K562 (cell line): ENCODE results near the gene TNIP1. TPM values are rescaled to one million over a fixed set of nuclear protein-coding genes. Genes with fewer than 3 reads are reported as not detected.

Experiments used
- ATF7 ChIP-seq: fragments of 450-650 bp; IDR thresholded peaks from 2 replicates; pipeline ENCODE4 v1.7.1; 2014; ENCODE audit warnings: mild to moderate bottlenecking, moderate library complexity
- CXXC5 ChIP-seq: fragments of 250-450 bp; sonication (Bioruptor Pico); IDR thresholded peaks from 2 replicates; pipeline ENCODE4 v1.8.0; 2022; ENCODE audit warnings: inconsistent platforms, mild to moderate bottlenecking, moderate library complexity
- GABPA ChIP-seq: fragments of 200-800 bp; sonication (Bioruptor generic); conservative IDR thresholded peaks from 2 replicates; pipeline ENCODE4 v1.6.1; 2016; ENCODE audit warnings: low read depth, missing genetic modification characterization, missing compliant biosample characterization
- HCFC1 ChIP-seq: IDR thresholded peaks from 2 replicates; pipeline ENCODE4 v1.6.1; 2012; ENCODE audit warnings: low read depth, low read length, improper control_type of control experiment
- HMG20A ChIP-seq: fragments of 450-650 bp; formaldehyde crosslinking; conservative IDR thresholded peaks from 2 replicates; pipeline ENCODE4 v1.4.0; 2020; ENCODE audit warnings: mild to moderate bottlenecking, mixed read lengths
- HMGN3 ChIP-seq: IDR thresholded peaks from 2 replicates; pipeline ENCODE4 v1.6.1; 2011; ENCODE audit warnings: borderline replicate concordance, low read depth, mild to moderate bottlenecking, mixed read lengths, low read length; ENCODE audit not compliant: insufficient read length; ENCODE audit errors: extremely low read depth
- KAT2B ChIP-seq: IDR thresholded peaks from one replicate; pipeline ENCODE4 v1.6.1; 2012; ENCODE audit warnings: low read depth, mild to moderate bottlenecking, control low read depth, inconsistent platforms, low read length, moderate library complexity
- MAZ ChIP-seq, 2 experiments: fragments of 450-650 bp in 1 of 2; sonication (generic) in 1 of 2; formaldehyde crosslinking; IDR thresholded peaks in 1 of 2; conservative IDR thresholded peaks in 1 of 2; 2 replicates each; pipeline versions ENCODE4 v1.4.0 to v1.5.0; 2020; ENCODE audit warnings: mild to moderate bottlenecking in 1 of 2, missing genetic modification reagents in 1 of 2
- MCM5 ChIP-seq: fragments of 450-650 bp; IDR thresholded peaks from 2 replicates; pipeline ENCODE4 v1.6.1; 2016; ENCODE audit warnings: low read depth
- NRF1 ChIP-seq, 2 experiments: fragments of 450-650 bp; IDR thresholded peaks in 1 of 2; conservative IDR thresholded peaks in 1 of 2; 2 replicates each; pipeline ENCODE4 v1.6.1; 2014; ENCODE audit warnings: mild to moderate bottlenecking in 2 of 2
- PATZ1 ChIP-seq: fragments of 250-450 bp; sonication (Bioruptor Pico); IDR thresholded peaks from 2 replicates; pipeline ENCODE4 v1.5.0; 2020; ENCODE audit warnings: mild to moderate bottlenecking, borderline replicate concordance
- PBX2 ChIP-seq, 2 experiments: IDR thresholded peaks in 1 of 2; conservative IDR thresholded peaks in 1 of 2; 2 replicates each; pipeline ENCODE4 v1.6.1; 2016; ENCODE audit warnings: low read depth in 2 of 2, mild to moderate bottlenecking in 1 of 2, missing compliant biosample characterization in 1 of 2, missing genetic modification characterization in 1 of 2, moderate library complexity in 1 of 2
- PHB ChIP-seq: fragments of 250-450 bp; sonication (Bioruptor Pico); IDR thresholded peaks from 2 replicates; pipeline ENCODE4 v1.5.0; 2021
- SMARCC2 ChIP-seq: fragments of 450-650 bp; IDR thresholded peaks from 2 replicates; pipeline ENCODE4 v1.6.1; 2017; ENCODE audit warnings: antibody characterized with exemption, moderate library complexity, mild to moderate bottlenecking, low read depth
- TFAM ChIP-seq: fragments of 250-450 bp; sonication (Bioruptor Pico); conservative IDR thresholded peaks from 2 replicates; pipeline ENCODE4 v1.5.0; 2021; ENCODE audit warnings: mild to moderate bottlenecking, moderate library complexity
- U2AF1 ChIP-seq: fragments of 200-400 bp; formaldehyde crosslinking; optimal IDR thresholded peaks from 2 replicates; pipeline ENCODE3; 2017; ENCODE audit warnings: mild to moderate bottlenecking, low read depth, low read length, moderate library complexity
- VEZF1 ChIP-seq: fragments of 200-800 bp; sonication (Bioruptor generic); IDR thresholded peaks from 2 replicates; pipeline ENCODE4 v1.6.1; 2017; ENCODE audit warnings: missing genetic modification characterization, missing compliant biosample characterization
- ZFP30 ChIP-seq: fragments of 250-450 bp; sonication (Bioruptor Pico); IDR thresholded peaks from 2 replicates; pipeline ENCODE4 v1.8.0; 2022; ENCODE audit warnings: moderate library complexity, mild to moderate bottlenecking, inconsistent platforms, borderline replicate concordance
- ZNF277 ChIP-seq: fragments of 250-450 bp; sonication (Bioruptor Pico); IDR thresholded peaks from 2 replicates; pipeline ENCODE4 v1.8.0; 2022; ENCODE audit warnings: inconsistent platforms, mild to moderate bottlenecking, moderate library complexity, borderline replicate concordance
- polyA plus RNA-seq, 8 experiments: library from polyadenylated mRNA; depleted of rRNA in 4 of 8; stranded (reverse) in 5 of 8; unstranded in 3 of 8; fragments of >200 nt; fragmentation: Nextera tagmentation in 2 of 8; fragmentation: Illumina TruSeq in 1 of 8; extraction: Ambion mirVana in 2 of 8; extraction: Trizol in 1 of 8; gene quantifications; 2 replicates each; pipeline versions ENCODE4 v1.2.1 to v1.2.3, GENCODE V29; 2011 to 2014; ENCODE audit warnings: inconsistent platforms in 1 of 8, missing spikeins in 1 of 8
- total RNA-seq, 7 experiments: library from RNA; depleted of rRNA in 6 of 7; stranded (reverse); fragments of >200 nt in 6 of 7; fragmentation: Illumina TruSeq in 2 of 7; extraction: Trizol in 2 of 7; gene quantifications; 2 replicates each; pipeline versions ENCODE4 v1.2.1 to v1.2.3, GENCODE V29; 2011 to 2021; ENCODE audit warnings: low replicate concordance in 1 of 7

TNIP1 gene
- total and polyA plus RNA-seq, 9 of the 15 experiments (the other 6 are each of a cell fraction or from before 2014, with no cell fraction given) = 0.46 to 41.0 (median 24.6) TPM

GRCh38 chr5:151080613-151081430 lies at the start of gene TNIP1 (continued):
- TF ChIP-seq VEZF1 (CRISPR knock-in tag) (peak; percentile 92), U2AF1 (peak; percentile 99), TFAM (CRISPR knock-in tag) (no peak), PATZ1 (CRISPR knock-in tag) (no peak; the same call in 1 of the 2 replicates), ZFP30 (no peak), ZNF277 (no peak), HMG20A (no peak), PHB (CRISPR knock-in tag) (0 out of 2 replicates have a peak, but pooled peaks have one; percentile 29), MAZ (CRISPR knock-in tag; conservative IDR thresholded peaks at IDR 0.05 in 1 of 2, IDR thresholded peaks at IDR 0.05 in 1 of 2) (peak; percentile 89 to 94), KAT2B (no peak), HMGN3 (peak; percentile 86), GABPA (tag) (peak; percentile 89), SMARCC2 (no peak), HCFC1 (peak; percentile 32; the same call in 1 of the 2 replicates), NRF1 (conservative IDR thresholded peaks at IDR 0.05 in 1 of 2, IDR thresholded peaks at IDR 0.05 in 1 of 2) (peak; percentile 93 to 94), PBX2 (CRISPR knock-in tag; IDR thresholded peaks at IDR 0.05; ENCODE audit: low read depth) (peak; percentile 83), PBX2 (tag; conservative IDR thresholded peaks at IDR 0.05; ENCODE audit: low read depth) (peak; percentile 46), CXXC5 (CRISPR knock-in tag) (peak; percentile 93), ATF7 (peak; percentile 83), MCM5 (no peak)
